Activated CD8-positive, alpha-beta T cell treated with anti-CD3 and anti-CD28 coated beads for 36 hours (primary cell): ENCODE measurements around the gene INPP5A. TPM values are rescaled to one million over a fixed set of nuclear protein-coding genes. Genes with fewer than 3 reads are reported as not detected.

Experiments used
- ATAC-seq: fragments of 200-7000 bp; cut with Tn5 transposase; one replicate; pipeline ENCODE4 v1.10.0; 2021; ENCODE audit warnings: mild to moderate bottlenecking, moderate library complexity
- CTCF ChIA-PET: fragments of 350-600 bp; sonication (Branson Sonifier 250); formaldehyde crosslinking; loops from one replicate; lab custom pipeline; 2021; ENCODE audit warnings: antibody characterized with exemption; lab: Charles Lee
- POLR2A ChIA-PET: fragments of 350-600 bp; sonication (Branson Sonifier 250); formaldehyde crosslinking; loops from one replicate; lab custom pipeline; 2021; ENCODE audit warnings: antibody characterized with exemption; lab: Charles Lee
- DNase-seq: peaks from one replicate; pipeline ENCODE4 v3.0.0-alpha.2; 2020
- H3K27ac Mint-ChIP-seq: one replicate; pipeline ENCODE4 v1.8.0; 2021; ENCODE audit warnings: mild to moderate bottlenecking, mixed read lengths
- H3K27me3 Mint-ChIP-seq: one replicate; pipeline ENCODE4 v1.8.0; 2021; ENCODE audit warnings: mixed read lengths
- H3K36me3 Mint-ChIP-seq: one replicate; pipeline ENCODE4 v1.8.0; 2021; ENCODE audit warnings: low read depth, mixed read lengths
- H3K4me1 Mint-ChIP-seq: one replicate; pipeline ENCODE4 v1.8.0; 2021; ENCODE audit warnings: low read depth, mixed read lengths
- H3K4me3 Mint-ChIP-seq: one replicate; pipeline ENCODE4 v1.8.0; 2021; ENCODE audit warnings: mild to moderate bottlenecking, moderate library complexity, mixed read lengths
- H3K9me3 Mint-ChIP-seq: one replicate; pipeline ENCODE4 v1.8.0; 2021; ENCODE audit warnings: mixed read lengths
- CTCF ChIP-seq: fragments of 200-600 bp; IDR thresholded peaks from one replicate; pipeline ENCODE4 v1.8.0; 2022; ENCODE audit warnings: antibody characterized with exemption, mild to moderate bottlenecking
- intact Hi-C: fragments of 100-400 bp; cut with micrococcal nuclease; formaldehyde crosslinking; loops from one replicate; pipeline ENCODE4 v1.10.0; 2022
- total RNA-seq, 2 experiments: library from RNA; stranded (reverse); gene quantifications; one replicate each; pipeline ENCODE4 v1.2.3, GENCODE V29; 2021

Gene INPP5A
- total RNA-seq, 2 experiments from 2014 or later: 9.6 to 10.4 TPM

- intact Hi-C loops: no loop called here
- Mint-ChIP-seq H3K9me3 (no peaks in the 10 kb centered on the region), H3K4me1 (peaks cover 27% of the 10 kb centered on the region), H3K27me3 (no peaks in the 10 kb centered on the region), H3K36me3 (no peaks in the 10 kb centered on the region), H3K4me3 (no peak overlapping the region), H3K27ac (peak overlapping the region; percentile 52)
- POLR2A ChIA-PET: interaction anchor here (0.7 kb wide), 1 partner anchor 218 kb away, joined by 3 read pairs; no protein-coding TSS in a partner anchor
- DNase-seq: peak; percentile 52
- CTCF ChIA-PET: interaction anchor here (0.6 to 1.8 kb wide), 2 partner anchors 30 to 100 kb away, joined by 3 to 5 read pairs; no protein-coding TSS in a partner anchor
- no peak for TF ChIP-seq CTCF
- ATAC-seq: peak; percentile 32
These were observed 147.7 kb downstream of the INPP5A start for GRCh38 chr10:132685101-132685891.

DNA sequence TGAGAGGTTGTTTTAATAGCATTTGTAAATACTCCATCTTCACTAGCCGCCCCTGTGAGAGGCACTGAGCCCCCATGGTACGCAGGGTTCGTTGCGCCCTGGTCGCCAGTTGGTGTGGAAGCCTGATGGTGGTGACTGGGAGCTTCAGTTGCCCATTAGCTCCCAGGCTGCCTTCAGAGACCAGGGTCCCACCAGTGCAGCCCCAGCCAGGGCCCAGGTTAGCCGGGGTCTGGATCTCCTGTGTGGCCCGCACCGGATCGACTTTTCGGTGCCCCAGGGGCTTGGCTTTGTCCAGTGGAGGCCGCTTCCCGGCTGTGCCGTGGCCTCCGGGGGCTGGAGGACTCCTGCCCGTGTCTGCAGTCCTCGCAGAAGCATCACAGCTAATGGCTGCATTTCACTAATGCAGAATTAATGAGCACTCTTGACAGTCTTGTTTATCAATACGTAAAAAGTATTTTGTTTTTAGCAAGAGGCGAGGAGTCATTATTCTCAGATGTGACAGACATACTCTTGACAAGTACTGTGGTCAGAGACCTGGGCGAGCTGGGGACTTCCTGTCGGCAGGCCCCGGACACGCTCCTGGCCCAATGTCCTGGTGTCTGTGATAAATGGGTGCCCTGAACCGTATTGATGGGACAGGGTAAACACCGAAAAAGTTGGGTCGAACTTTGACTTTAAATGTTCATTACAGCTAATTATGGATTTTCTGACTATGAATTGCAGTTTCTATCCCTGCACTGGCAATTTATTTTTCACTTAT, 148.5 kb downstream of the INPP5A start:
- H3K4me1 Mint-ChIP-seq: peaks cover 24% of the 10 kb centered on the region
- no peaks in the 10 kb centered on the region for H3K27me3 Mint-ChIP-seq
- H3K27ac Mint-ChIP-seq: no peak overlapping the region
- H3K4me3 Mint-ChIP-seq: no peak overlapping the region
- no peaks in the 10 kb centered on the region for H3K9me3 Mint-ChIP-seq
- POLR2A ChIA-PET: no interaction called here
- no peaks in the 10 kb centered on the region for H3K36me3 Mint-ChIP-seq
- ATAC-seq (no peak), DNase-seq (no peak)
- intact Hi-C loops: no loop called here
- no peak for TF ChIP-seq CTCF
- CTCF ChIA-PET: interaction anchor here (1.8 kb wide), 1 partner anchor 31 kb away, joined by 5 read pairs; no protein-coding TSS in a partner anchor

DNA sequence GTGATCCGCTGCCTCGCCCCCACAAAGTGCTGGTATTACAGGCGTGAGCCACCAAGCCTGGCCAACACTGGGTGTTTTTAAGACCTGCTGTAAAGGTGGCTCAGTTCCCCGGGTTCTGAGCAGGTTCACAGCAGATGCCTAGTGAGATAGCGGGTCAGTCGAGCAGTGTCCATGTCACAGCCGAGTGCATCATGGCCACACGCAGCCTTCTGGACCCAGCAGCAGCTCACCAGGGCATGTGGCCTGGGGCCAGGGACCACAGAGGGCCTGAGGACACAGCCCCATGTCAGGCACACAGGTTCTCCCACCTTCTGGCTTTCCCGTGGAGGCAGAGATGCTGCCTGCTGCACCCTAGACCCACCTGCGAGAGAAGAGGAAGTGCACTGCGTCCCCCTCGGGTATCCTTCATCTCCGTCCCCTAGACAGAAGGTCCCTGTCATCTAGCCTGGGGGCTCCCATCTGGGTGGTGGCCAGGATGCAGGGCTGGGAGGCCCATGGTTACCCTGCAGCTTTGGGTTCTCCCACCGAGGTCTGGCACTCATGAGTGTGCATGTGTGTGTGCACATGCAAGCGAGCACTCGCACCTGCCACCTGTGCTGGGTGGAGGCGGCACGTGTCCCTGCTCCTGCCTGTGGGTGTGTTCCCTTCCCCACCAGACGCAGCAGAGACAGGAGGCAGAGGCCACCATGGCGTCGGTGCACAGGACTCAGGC, 149.8 kb downstream of the INPP5A start:
- intact Hi-C loops: no loop called here
- H3K36me3 Mint-ChIP-seq: peaks cover 3% of the 10 kb centered on the region
- peaks cover 17% of the 10 kb centered on the region for H3K4me1 Mint-ChIP-seq
- ATAC-seq (no peak), DNase-seq (no peak)
- no peak overlapping the region for H3K4me3 Mint-ChIP-seq
- ChIA-PET POLR2A (interaction anchor here (0.9 kb wide), 1 partner anchor 141 kb away, joined by 3 read pairs; no protein-coding TSS in a partner anchor), CTCF (no interaction called here)
- TF ChIP-seq CTCF: no peak
- H3K27ac Mint-ChIP-seq: no peak overlapping the region
- no peaks in the 10 kb centered on the region for H3K9me3 Mint-ChIP-seq
- no peaks in the 10 kb centered on the region for H3K27me3 Mint-ChIP-seq

DNA sequence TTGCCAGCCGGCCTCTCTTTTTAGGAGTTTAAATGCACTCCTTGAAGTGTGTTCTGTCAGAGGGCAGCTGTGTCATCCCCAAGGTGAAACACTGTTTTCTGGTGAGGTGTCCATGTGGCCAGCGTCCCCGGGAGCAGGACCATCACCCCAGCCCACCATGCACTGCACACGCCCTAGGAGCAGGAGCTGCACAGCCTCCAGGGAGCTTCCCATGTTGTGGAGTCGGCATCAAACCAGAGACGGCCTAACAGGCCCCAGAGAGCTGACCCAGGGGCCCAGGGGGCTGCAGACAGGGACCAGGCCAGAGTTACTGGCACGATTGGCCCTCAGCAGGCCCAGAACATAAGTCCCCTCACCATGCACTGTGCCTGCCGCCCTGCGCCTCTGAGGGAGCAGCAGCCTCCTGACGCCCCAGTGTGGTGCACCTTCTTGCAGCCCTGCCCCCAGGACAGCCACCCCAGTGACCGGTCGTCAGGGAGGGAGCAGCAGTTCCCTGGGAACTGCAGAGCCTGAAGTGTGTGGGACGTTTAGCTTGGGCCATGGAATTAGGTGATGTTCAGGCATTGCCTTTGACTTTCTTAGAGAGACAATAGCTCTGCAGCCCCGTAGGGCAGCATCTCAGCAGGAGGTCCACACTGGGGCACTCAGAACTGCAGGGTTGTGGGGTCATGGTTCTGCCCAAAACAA, 150.4 kb downstream of the INPP5A start:
- H3K27ac Mint-ChIP-seq: no peak overlapping the region
- no peak overlapping the region for H3K4me3 Mint-ChIP-seq
- no peaks in the 10 kb centered on the region for H3K27me3 Mint-ChIP-seq
- no peaks in the 10 kb centered on the region for H3K9me3 Mint-ChIP-seq
- intact Hi-C loops: no loop called here
- H3K36me3 Mint-ChIP-seq: peaks cover 3% of the 10 kb centered on the region
- ATAC-seq (no peak), DNase-seq (no peak)
- no peak for TF ChIP-seq CTCF
- ChIA-PET POLR2A (interaction anchor here (0.9 kb wide), 1 partner anchor 141 kb away, joined by 3 read pairs; no protein-coding TSS in a partner anchor), CTCF (no interaction called here)
- peaks cover 17% of the 10 kb centered on the region for H3K4me1 Mint-ChIP-seq
